ENCODE data around the gene CACNA2D2.

DNA sequence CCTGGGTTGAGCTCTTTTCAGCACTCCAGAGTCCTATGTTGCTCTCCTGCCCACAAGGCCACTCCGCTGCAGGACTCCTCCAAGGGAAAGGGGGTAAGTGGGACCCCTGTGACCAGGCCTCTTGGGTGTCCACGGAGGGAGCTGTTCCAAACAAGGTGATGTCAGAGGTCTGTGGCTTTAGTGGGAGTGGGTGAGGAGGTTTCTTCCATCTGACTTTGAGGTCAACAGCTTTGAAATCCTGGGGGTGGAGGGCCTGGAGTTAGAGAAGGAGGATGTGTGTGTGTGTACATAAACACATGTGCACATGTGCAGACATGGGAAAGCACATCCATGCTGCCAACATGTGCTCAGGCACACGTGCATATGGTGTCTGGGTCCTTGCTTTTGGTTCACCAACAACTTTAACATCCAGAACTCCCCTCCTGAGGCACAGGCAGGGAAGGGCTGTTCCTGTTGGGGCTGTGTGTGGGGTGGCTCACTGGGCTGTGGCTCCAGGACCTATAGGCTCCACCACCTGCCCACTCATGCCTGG is 92.8 kb downstream of the CACNA2D2 start:
- TF ChIP-seq CTCF (IDR thresholded peaks at IDR 0.05) (no peak), POLR2AphosphoS5 (IDR thresholded peaks at IDR 0.05; ENCODE audit: insufficient read depth in 1 of 2, low read depth in 1 of 2) (no peak), POLR2A (IDR thresholded peaks at IDR 0.05) (no peak)
